ENCODE data around the gene RFX2. TPM values are rescaled to one million over a fixed set of nuclear protein-coding genes. Genes with fewer than 3 reads are reported as not detected.
A peak's percentile ranks its signal among the peaks of the same experiment; 100 is the strongest.

The RFX2 gene
- total and polyA plus RNA-seq, 12 donors, result 2.3 to 10.4 (median 4.6) TPM

- Histone ChIP-seq H3K4me3 (no peak overlapping the region), H3K36me3 (replicated peaks in 1 of 2) (no peaks in the 10 kb centered on the region), H3K27me3 (no peaks in the 10 kb centered on the region), H3K9me3 (replicated peaks in 1 of 3) (no peaks in the 10 kb centered on the region), H3K4me1 (replicated peaks in 1 of 2) (no peaks in the 10 kb centered on the region), H3K27ac (no peak overlapping the region)
- 88 to 98% (median 95%) methylated on average over 4 of the region's 4 CpGs for WGBS, 4 donors
- no peak for TF ChIP-seq POLR2A (IDR thresholded peaks at IDR 0.05)
- TF ChIP-seq CTCF (IDR thresholded peaks at IDR 0.05), result no peak
- DNase-seq, result peak in 2 of 7 donors; percentile 2 to 6
- intact Hi-C loops (cut with DNase I), result no loop called here
Observed at GRCh38 chr19:6034512-6034911, 75.8 kb downstream of the RFX2 start.

DNA sequence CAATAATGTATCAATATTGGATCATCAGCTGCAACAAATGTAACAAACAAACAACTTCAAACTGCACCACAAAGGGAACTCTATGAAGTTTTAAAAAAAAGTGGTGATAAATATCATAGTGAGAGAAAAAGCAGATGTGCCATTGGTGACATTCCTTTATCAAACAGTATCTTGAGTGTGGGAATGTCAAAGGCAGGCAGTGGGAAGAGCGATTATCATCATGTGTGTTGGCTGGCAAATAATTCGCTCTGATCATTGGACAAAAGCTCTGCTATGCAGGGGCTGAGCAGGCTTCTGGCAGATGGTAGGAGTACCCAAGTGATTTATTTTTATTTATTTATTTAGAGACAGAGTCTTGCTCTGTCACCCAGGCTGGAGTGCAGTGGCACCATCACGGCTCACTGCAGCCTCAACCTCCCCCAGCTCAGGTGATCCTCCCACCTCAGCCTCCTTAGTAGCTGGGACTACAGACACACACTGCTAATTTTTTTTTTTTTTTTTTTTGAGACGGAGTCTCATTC lies 76.5 kb downstream of the RFX2 start:
- DNase-seq, result peak in 2 of 7 donors; percentile 2 to 6
- Histone ChIP-seq H3K36me3 (replicated peaks in 1 of 2) (no peaks in the 10 kb centered on the region), H3K4me3 (no peak overlapping the region), H3K4me1 (replicated peaks in 1 of 2) (no peaks in the 10 kb centered on the region), H3K27me3 (no peaks in the 10 kb centered on the region), H3K27ac (no peak overlapping the region), H3K9me3 (replicated peaks in 1 of 3) (no peaks in the 10 kb centered on the region)
- WGBS, 4 donors, result 95 to 98% (median 96%) methylated on average over 4 of the region's 4 CpGs
- TF ChIP-seq POLR2A (IDR thresholded peaks at IDR 0.05), result no peak
- no peak for TF ChIP-seq CTCF (IDR thresholded peaks at IDR 0.05)
- intact Hi-C loops (cut with DNase I), result no loop called here

DNA sequence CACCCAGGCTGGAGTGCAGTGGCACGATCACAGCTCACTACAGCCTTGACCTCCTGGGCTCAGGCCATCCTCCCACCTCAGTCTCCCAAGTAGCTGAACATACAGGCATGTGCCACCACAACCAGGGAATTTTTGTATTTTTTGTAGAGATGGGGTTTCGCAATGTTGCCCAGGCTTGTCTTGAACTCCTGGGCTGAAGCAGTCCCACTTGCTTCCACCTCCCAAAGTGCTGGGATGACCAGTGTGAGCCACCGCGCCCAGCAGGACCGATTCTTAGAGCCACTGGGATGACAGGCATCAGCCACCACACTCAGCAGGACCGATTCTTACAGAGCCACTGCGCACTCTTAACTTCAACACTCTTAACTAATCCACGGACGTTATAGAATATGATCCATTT lies 77.5 kb downstream of the RFX2 start:
- H3K4me1 ChIP-seq (replicated peaks in 1 of 2), result no peaks in the 10 kb centered on the region

GRCh38 chr19:6032381-6032780 lies 77.9 kb downstream of the RFX2 start:
- Histone ChIP-seq H3K9me3 (replicated peaks in 1 of 3) (no peaks in the 10 kb centered on the region), H3K27me3 (no peaks in the 10 kb centered on the region), H3K4me3 (no peak overlapping the region), H3K4me1 (replicated peaks in 1 of 2) (no peaks in the 10 kb centered on the region), H3K27ac (no peak overlapping the region), H3K36me3 (replicated peaks in 1 of 2) (no peaks in the 10 kb centered on the region)
- TF ChIP-seq CTCF (IDR thresholded peaks at IDR 0.05) (no peak), POLR2A (IDR thresholded peaks at IDR 0.05) (no peak)
- WGBS, 4 donors, result 86 to 95% (median 89%) methylated on average over 4 of the region's 4 CpGs
- DNase-seq, result peak in 1 of 7 donors; percentile 4
- intact Hi-C loops (cut with DNase I), result no loop called here

More for the DNA sequence above, 77.5 kb downstream of the RFX2 start:
- TF ChIP-seq CTCF (IDR thresholded peaks at IDR 0.05), result no peak
- 93 to 95% (median 94%) methylated on average over 9 of the region's 9 CpGs for WGBS, 4 donors
- Histone ChIP-seq H3K9me3 (replicated peaks in 1 of 3) (no peaks in the 10 kb centered on the region), H3K27ac (no peak overlapping the region), H3K4me3 (no peak overlapping the region), H3K36me3 (replicated peaks in 1 of 2) (no peaks in the 10 kb centered on the region), H3K27me3 (no peaks in the 10 kb centered on the region)
- DNase-seq, result peak in 1 of 7 donors; percentile 24
- intact Hi-C loops (cut with DNase I), result no loop called here
